ENCODE data around the gene RHOT2. TPM values are rescaled to one million over a fixed set of nuclear protein-coding genes. Genes with fewer than 3 reads are reported as not detected.
A peak's percentile ranks its signal among the peaks of the same experiment; 100 is the strongest.

RHOT2 gene
- total RNA-seq, 1 donor from 2014 or later: 125 TPM

- DNase-seq (ENCODE audit: low spot score): no peak
Observed at GRCh38 chr16:632486-633335, 35.2 kb upstream of the RHOT2 start.

GRCh38 chr16:633336-634050 lies 34.4 kb upstream of the RHOT2 start:
- DNase-seq (ENCODE audit: low spot score): no peak

GRCh38 chr16:634051-634670 lies 33.8 kb upstream of the RHOT2 start:
- DNase-seq (ENCODE audit: low spot score): no peak

- no peak for DNase-seq (ENCODE audit: low spot score)
Observed at GRCh38 chr16:634996-635395, 32.9 kb upstream of the RHOT2 start.

GRCh38 chr16:635573-636205 lies 32.2 kb upstream of the RHOT2 start:
- no peak for DNase-seq (ENCODE audit: low spot score)

- peak; percentile 96 for DNase-seq (ENCODE audit: low spot score)
Observed at GRCh38 chr16:636206-637080, 31.5 kb upstream of the RHOT2 start, which contains the start of gene METTL26. Gene METTL26, minus strand, starts transcription at chr16:636305. Its CDS starts 15 bp downstream, at chr16:636290.

- peak; percentile 92 for DNase-seq (ENCODE audit: low spot score)
Observed at GRCh38 chr16:637081-638018, 30.6 kb upstream of the RHOT2 start.

- no peak for DNase-seq (ENCODE audit: low spot score)
Observed at GRCh38 chr16:638034-638543, 29.8 kb upstream of the RHOT2 start.

- no peak for DNase-seq (ENCODE audit: low spot score)
Observed at GRCh38 chr16:638836-639235, 29.1 kb upstream of the RHOT2 start.

- no peak for DNase-seq (ENCODE audit: low spot score)
Observed at GRCh38 chr16:640614-641013, 27.3 kb upstream of the RHOT2 start.

GRCh38 chr16:641326-642188 lies 26.4 kb upstream of the RHOT2 start, which contains the start of gene MCRIP2:
Gene MCRIP2, plus strand, starts transcription at chr16:641828. Its CDS starts 164 bp downstream, at chr16:641992.
- peak; percentile 83 for DNase-seq (ENCODE audit: low spot score)

- peak; percentile 61 for DNase-seq (ENCODE audit: low spot score)
Observed at GRCh38 chr16:642189-643049, 25.5 kb upstream of the RHOT2 start.

GRCh38 chr16:643050-643368 lies 24.9 kb upstream of the RHOT2 start:
- no peak for DNase-seq (ENCODE audit: low spot score)

- DNase-seq (ENCODE audit: low spot score): no peak
Observed at GRCh38 chr16:644556-644955, 23.4 kb upstream of the RHOT2 start.

GRCh38 chr16:645852-646678 lies 21.9 kb upstream of the RHOT2 start:
- DNase-seq (ENCODE audit: low spot score): no peak

GRCh38 chr16:646679-647172 lies 21.2 kb upstream of the RHOT2 start:
- DNase-seq (ENCODE audit: low spot score): no peak
